Dermis blood vessel endothelial cell (primary cell): ENCODE results near the gene MRPS16. TPM values are rescaled to one million over a fixed set of nuclear protein-coding genes. Genes with fewer than 3 reads are reported as not detected.

ENCODE experiments used
- total RNA-seq: library from RNA; depleted of rRNA; stranded (reverse); fragments of >200 nt; gene quantifications from 2 replicates; pipeline ENCODE4 v1.2.3, GENCODE V29; 2014

Gene MRPS16
- total RNA-seq, 1 donor from 2014 or later, result 73.5 TPM

Other genes with a start within 250 kb of the MRPS16 start
- 81.7 and 97.4 TPM in 2 replicates for gene P4HA1, start 155.8 kb downstream of the MRPS16 start, total RNA-seq
- 1.0 and 2.1 TPM in 2 replicates for gene NUDT13, start 142.2 kb downstream of the MRPS16 start, total RNA-seq
- 29.1 and 34.7 TPM in 2 replicates for gene ECD, start 84.6 kb downstream of the MRPS16 start, total RNA-seq
- 26.0 and 26.9 TPM in 2 replicates for gene FAM149B1, start 84.5 kb downstream of the MRPS16 start, total RNA-seq
- 36.2 and 61.1 TPM in 2 replicates for gene DNAJC9, start 5.4 kb downstream of the MRPS16 start, total RNA-seq
- 0.19 and 0.34 TPM in 2 replicates for gene CFAP70, start 106.2 kb upstream of the MRPS16 start, total RNA-seq
- gene ANXA7, start 161.4 kb upstream of the MRPS16 start, total RNA-seq, result 100 and 151 TPM in 2 replicates
- 0.84 and 1.5 TPM in 2 replicates for gene MSS51, start 180.9 kb upstream of the MRPS16 start, total RNA-seq
- gene PPP3CB, start 243.4 kb upstream of the MRPS16 start, total RNA-seq, result 12.6 and 19.6 TPM in 2 replicates